ENCODE measurements around the gene ACIN1. TPM values are rescaled to one million over a fixed set of nuclear protein-coding genes. Genes with fewer than 3 reads are reported as not detected.

ACIN1 gene
- total and polyA plus RNA-seq, 10 of the 15 experiments (the other 5 are each of a cell fraction or from before 2014, with no cell fraction given): 4.3 to 148 (median 93.4) TPM

DNA sequence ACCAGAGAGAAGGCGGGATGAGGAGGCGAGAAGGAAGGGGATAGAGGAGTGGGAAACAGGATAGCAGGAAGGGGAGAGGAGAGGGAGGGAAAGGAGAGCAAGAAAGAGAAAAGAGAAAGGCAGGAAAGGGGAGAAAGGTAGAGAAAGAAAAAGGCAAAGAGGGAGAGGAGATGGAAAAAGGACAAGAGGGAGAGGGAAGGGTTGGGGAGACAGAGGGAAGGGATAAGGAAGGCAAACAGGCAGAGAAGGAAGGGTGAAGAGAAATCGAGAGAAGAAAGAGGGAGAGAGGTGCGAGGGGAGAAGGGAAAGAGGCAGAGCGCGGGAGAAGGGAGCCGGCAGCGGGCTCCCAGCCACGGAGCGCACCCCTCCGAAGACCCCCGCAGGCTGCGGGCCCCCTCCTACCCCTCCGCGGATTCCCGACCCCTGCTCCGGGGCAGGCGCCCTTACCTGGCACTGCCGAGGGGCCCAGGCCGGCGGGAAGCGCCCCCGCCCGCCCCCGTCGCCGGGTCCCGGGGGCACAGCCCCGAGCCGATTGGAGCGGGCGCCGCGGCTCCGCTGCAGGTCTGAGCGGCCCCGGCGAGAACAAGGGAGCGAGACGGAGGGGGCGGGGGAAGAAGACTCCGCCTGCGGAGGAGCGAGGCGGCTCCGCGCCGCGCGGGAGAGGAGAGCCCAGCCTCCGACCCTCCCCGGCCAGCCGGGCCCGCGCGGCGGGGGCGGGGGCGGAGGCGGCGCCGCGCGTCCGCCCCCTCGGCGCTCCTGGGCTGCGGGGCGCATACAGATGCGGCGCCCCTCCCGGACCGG lies 37.8 kb downstream of the ACIN1 start, which contains the start of gene CDH24 (continued):
- TF ChIP-seq, protein P1, sequence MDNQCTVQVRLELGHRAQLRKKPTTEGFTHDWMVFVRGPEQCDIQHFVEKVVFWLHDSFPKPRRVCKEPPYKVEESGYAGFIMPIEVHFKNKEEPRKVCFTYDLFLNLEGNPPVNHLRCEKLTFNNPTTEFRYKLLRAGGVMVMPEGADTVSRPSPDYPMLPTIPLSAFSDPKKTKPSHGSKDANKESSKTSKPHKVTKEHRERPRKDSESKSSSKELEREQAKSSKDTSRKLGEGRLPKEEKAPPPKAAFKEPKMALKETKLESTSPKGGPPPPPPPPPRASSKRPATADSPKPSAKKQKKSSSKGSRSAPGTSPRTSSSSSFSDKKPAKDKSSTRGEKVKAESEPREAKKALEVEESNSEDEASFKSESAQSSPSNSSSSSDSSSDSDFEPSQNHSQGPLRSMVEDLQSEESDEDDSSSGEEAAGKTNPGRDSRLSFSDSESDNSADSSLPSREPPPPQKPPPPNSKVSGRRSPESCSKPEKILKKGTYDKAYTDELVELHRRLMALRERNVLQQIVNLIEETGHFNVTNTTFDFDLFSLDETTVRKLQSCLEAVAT (IDR thresholded peaks at IDR 0.05): no peak
- TF ChIP-seq JUNB (IDR thresholded peaks at IDR 0.05) (no peak), NFYA (IDR thresholded peaks at IDR 0.05; ENCODE audit: borderline replicate concordance, low read depth, low read length) (no peak), BCL11A (IDR thresholded peaks at IDR 0.05; ENCODE audit: low read depth, low read length) (no peak), RFX5 (IDR thresholded peaks at IDR 0.05; ENCODE audit: low read depth, low read length) (no peak), NKRF (conservative IDR thresholded peaks at IDR 0.05) (0 out of 2 replicates have a peak, but pooled peaks have one; percentile 35), RBBP5 (conservative IDR thresholded peaks at IDR 0.05) (no peak), MEF2B (IDR thresholded peaks at IDR 0.05; ENCODE audit: partially characterized antibody, poor library complexity, severe bottlenecking) (no peak), IKZF2 (IDR thresholded peaks at IDR 0.05) (peak; percentile 14 to 19; a peak in 2 of 4 replicates), SMAD5 (IDR thresholded peaks at IDR 0.05; ENCODE audit: low read depth) (no peak), ZBTB40 (IDR thresholded peaks at IDR 0.05; ENCODE audit: borderline replicate concordance) (no peak), BRCA1 (IDR thresholded peaks at IDR 0.05; ENCODE audit: low read depth, low read length) (no peak), SMARCA5 (IDR thresholded peaks at IDR 0.05) (no peak), ZNF274 (IDR thresholded peaks at IDR 0.05; ENCODE audit: insufficient read depth, insufficient read length) (no peak), BHLHE40 (IDR thresholded peaks at IDR 0.05; ENCODE audit: borderline replicate concordance in 1 of 2, low read depth in 2 of 2, low read length in 1 of 2) (0 out of 4 replicates have a peak, but pooled peaks of 1 of the 2 experiments have one; percentile 33), NR2C2 (IDR thresholded peaks at IDR 0.05; ENCODE audit: borderline replicate concordance, control insufficient read depth, insufficient read length, low read depth) (no peak), NBN (IDR thresholded peaks at IDR 0.05) (peak; percentile 15; the same call in 1 of the 2 replicates), ZNF622 (IDR thresholded peaks at IDR 0.05) (no peak), NFXL1 (IDR thresholded peaks at IDR 0.05; ENCODE audit: borderline replicate concordance) (no peak), SUZ12 (IDR thresholded peaks at IDR 0.05; ENCODE audit: unreplicated experiment) (no peak), CREB1 (IDR thresholded peaks at IDR 0.05; ENCODE audit: low read depth) (no peak), SMAD1 (IDR thresholded peaks at IDR 0.05; ENCODE audit: low read depth, partially characterized antibody) (no peak), TCF7 (IDR thresholded peaks at IDR 0.05; ENCODE audit: borderline replicate concordance) (no peak), EGR1 (IDR thresholded peaks at IDR 0.05; ENCODE audit: borderline replicate concordance in 1 of 2, low read depth in 2 of 2, low read length in 2 of 2) (peak in 1 of 2 experiments; percentile 85; a peak in 2 of 3 replicates)

All from GM12878 (cell line).